GM12891 (cell line): ENCODE measurements around the gene WDR20.

Experiments used
- POLR2A ChIP-seq: IDR thresholded peaks from 2 replicates; pipeline ENCODE4 v1.6.1; 2011; ENCODE audit warnings: low read depth, low read length, control low read depth
- SPI1 ChIP-seq: IDR thresholded peaks from 2 replicates; pipeline ENCODE4 v1.6.1; 2011; ENCODE audit warnings: low read depth, low read length, control low read depth

GRCh38 chr14:102187568-102188001 is 47.9 kb downstream of the WDR20 start:
- TF ChIP-seq SPI1 (no peak), POLR2A (no peak)
